GM12874 (cell line): Measurements from ENCODE around the gene CHADL.

Experiments used
- TF ChIP-seq, protein P1 (sequence below): IDR thresholded peaks from 2 replicates; pipeline ENCODE4 v1.5.1; 2011; ENCODE audit warnings: low read depth, mild to moderate bottlenecking, control low read depth, low read length, moderate library complexity; ENCODE audit not compliant: insufficient read depth

The CHADL gene

DNA sequence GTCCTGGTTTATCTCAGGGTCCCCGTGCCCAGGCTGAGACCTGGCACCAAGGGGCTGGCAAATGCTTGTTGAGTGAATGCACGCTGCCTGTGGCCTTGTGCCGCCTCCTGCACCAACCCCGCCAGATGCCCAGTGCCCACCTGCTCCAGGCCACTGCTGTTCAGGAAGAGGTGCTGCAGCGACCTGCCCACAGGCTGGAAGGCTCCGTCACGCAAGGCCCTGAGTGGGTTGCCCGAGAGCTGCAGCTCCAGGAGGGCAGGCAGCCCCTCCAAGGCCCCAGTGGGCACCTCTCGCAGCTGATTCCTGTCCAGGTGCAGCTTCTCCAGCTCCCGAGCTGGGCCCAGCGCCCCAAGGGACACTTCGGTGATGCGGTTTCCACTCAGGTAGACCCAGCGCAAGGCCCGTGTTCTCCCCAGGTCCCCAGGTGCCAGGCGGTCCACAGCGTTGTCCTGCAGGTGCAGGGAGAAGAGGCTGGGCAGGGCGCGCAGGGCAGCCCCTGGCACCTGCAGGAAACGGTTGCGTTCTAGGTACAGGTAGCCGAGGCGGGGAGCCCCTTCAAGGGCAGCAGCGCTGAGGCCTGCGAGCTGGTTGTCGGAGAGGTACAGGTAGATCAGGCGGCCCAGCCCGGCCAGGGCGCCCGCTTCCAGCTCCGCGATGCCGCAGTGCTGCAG is 3.6 kb downstream of the CHADL start:
- TF ChIP-seq, protein P1, sequence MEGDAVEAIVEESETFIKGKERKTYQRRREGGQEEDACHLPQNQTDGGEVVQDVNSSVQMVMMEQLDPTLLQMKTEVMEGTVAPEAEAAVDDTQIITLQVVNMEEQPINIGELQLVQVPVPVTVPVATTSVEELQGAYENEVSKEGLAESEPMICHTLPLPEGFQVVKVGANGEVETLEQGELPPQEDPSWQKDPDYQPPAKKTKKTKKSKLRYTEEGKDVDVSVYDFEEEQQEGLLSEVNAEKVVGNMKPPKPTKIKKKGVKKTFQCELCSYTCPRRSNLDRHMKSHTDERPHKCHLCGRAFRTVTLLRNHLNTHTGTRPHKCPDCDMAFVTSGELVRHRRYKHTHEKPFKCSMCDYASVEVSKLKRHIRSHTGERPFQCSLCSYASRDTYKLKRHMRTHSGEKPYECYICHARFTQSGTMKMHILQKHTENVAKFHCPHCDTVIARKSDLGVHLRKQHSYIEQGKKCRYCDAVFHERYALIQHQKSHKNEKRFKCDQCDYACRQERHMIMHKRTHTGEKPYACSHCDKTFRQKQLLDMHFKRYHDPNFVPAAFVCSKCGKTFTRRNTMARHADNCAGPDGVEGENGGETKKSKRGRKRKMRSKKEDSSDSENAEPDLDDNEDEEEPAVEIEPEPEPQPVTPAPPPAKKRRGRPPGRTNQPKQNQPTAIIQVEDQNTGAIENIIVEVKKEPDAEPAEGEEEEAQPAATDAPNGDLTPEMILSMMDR, result no peak

DNA sequence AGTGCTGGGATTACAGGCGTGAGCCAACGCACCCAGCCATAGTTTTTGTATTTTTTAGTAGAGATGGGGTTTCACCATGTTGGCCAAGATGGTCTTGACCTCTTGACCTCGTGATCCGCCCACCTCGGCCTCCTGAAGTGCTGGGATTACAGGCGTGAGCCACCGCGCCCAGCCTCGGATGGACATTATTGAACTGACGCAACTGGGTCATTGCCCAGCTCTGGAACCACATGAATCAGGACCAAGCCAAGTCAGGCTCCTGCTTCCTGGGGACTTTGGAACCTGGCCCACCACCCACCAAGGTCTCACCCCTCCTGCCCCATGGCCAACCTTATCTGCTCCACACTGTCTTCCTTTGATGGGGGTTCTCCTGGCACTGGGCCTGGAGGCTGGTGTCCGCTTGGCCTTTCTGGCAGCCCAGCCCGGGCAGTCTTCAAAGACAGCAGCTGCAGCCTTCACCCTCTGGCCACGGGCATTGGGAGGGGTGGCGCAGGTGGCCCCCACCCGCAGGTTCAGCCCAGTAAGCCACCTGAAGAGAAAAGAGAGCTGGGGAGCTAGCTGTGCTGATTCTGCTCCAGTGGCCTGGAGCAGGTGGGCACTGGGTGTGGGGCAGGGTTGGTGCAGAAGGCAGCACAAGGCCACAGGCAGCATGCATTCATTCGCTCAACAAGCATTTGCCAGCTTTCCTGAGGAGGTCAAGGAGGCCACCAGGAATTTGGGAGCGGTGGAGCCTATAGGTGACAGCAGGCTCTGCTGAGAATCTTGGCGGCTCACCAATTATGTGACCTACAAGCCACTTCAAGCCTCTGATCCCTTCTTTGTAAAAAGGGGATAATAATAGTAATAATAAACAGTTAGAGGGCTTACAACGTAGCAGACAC is 5.7 kb downstream of the CHADL start:
- TF ChIP-seq, protein P1, result no peak

DNA sequence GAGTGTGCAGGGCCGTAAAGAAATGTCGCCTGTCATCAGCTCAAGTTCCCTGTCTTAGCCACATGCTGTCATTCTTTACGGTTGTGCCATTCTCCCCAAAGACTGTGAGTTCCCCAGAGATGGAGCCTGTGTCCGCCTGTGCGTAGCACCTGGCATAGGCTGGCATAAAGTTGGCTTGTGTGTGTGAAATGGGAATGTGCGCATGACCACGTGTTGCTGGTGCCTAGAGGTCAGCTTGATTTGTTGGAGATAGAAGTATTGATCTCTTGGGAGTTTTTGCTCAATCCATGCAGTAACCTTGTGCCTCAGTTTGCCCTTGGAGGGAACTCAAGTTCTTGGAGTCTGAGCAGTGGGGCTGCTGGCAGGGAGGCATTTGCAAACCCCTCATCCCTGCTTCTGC is 9.4 kb downstream of the CHADL start:
- TF ChIP-seq, protein P1, result no peak

DNA sequence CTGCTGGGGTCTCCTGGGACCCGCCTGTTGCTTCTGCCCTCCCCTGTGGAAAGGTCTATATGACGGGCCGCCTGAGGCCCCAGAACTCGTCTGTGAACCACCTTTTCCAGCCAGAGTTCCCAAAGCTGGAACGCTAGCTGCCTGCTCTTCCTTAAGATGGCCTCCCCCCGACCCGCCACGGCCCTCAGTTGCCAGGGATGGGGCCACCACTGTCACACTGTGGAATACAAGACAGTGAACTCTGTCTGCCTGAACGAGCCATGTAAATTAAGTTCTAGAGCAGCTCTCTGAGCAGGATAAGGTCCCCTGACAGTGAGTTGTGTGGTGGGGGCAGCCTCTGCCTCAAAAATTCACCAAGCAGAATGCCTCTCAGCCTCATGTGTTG is 10.3 kb downstream of the CHADL start:
- TF ChIP-seq, protein P1, result no peak

DNA sequence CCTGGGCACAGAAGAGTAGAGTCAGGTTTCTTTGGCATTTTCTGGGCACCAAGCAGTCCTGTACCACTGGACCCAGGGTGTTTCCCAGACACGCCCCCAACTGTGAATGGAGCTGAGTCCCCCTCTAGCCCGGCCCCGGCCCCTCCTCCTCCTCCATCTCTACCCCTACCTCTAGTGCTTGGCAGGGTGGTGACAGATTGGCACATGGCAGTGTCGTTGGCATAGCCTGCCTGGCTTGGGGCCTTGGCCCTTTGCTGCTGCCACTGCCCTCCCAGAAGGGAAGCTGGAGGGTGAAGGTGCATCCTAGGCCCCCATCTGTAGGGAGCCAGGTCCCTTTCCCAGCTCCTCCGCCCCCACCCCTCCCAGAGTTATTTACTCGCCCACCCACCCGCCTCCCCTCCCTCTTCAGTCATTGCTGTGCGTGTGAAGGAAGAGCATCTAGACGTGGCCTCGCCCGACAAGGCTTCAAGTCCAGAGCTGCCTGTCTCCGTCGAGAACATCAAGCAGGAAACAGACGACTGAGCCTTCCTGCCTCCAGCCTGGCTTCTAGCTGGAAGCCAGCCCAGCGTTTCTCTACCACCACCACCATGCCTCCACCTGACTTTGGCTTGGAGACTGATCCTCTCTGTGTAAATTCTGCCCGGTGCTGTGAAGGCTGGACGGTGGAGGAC is 10.9 kb downstream of the CHADL start:
- TF ChIP-seq, protein P1, result no peak

- TF ChIP-seq, protein P1, result no peak
These were observed 11.5 kb downstream of the CHADL start for GRCh38 chr22:41229215-41229614.

GRCh38 chr22:41226723-41227655 is 13.7 kb downstream of the CHADL start:
- TF ChIP-seq, protein P1, result no peak
